ENCODE measurements around the gene BLOC1S5.

The BLOC1S5 gene

GRCh38 chr6:8082572-8082953, 18.4 kb upstream of the BLOC1S5 start:
- H3K4me3 ChIP-seq (ENCODE audit: low read depth, low read length): no peak overlapping the region
- TF ChIP-seq, protein P1, sequence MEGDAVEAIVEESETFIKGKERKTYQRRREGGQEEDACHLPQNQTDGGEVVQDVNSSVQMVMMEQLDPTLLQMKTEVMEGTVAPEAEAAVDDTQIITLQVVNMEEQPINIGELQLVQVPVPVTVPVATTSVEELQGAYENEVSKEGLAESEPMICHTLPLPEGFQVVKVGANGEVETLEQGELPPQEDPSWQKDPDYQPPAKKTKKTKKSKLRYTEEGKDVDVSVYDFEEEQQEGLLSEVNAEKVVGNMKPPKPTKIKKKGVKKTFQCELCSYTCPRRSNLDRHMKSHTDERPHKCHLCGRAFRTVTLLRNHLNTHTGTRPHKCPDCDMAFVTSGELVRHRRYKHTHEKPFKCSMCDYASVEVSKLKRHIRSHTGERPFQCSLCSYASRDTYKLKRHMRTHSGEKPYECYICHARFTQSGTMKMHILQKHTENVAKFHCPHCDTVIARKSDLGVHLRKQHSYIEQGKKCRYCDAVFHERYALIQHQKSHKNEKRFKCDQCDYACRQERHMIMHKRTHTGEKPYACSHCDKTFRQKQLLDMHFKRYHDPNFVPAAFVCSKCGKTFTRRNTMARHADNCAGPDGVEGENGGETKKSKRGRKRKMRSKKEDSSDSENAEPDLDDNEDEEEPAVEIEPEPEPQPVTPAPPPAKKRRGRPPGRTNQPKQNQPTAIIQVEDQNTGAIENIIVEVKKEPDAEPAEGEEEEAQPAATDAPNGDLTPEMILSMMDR (IDR thresholded peaks at IDR 0.05; ENCODE audit: low read depth, low read length, missing control alignments): no peak
- in situ Hi-C loops (cut with HindIII; ENCODE audit: low sequenced_read_pairs): no loop called here
- no peak for DNase-seq (ENCODE audit: low read depth)

DNA sequence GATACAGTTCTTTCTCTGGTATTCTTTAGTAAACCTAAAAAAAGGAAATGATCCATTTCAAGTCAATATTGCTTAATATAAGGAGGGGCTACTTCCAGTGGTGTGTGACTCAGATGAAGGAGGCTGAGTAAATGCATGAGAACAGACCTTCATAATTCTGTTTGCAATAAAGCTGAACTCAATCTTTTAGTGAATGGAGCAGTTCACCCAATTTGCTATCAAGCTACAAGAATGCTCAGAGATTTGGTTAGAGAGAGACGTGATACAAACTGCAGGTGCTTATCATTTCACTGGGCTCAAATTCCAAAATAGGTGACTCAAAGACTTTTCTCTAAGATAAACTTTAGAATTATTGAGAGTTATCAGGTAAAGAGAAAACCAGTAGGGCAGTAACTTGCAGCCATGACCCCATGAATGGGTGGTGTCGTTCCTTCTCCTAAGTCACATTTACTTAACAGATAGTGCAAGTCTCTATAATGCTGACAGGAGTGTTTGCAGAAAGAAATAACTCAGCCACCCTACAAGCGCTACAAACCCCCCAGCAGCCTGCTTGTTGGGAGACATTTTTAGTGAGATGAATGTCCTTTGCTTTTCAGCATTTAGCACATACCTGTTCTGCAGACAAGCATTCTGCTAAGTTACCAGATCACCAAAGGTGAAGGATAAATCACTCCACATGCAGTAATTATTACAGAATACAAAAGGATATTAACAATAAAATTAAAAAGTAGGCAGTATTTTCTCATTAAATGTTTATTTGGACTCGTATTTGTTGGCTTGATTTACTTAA, 16.4 kb upstream of the BLOC1S5 start:
- TF ChIP-seq, protein P1 (IDR thresholded peaks at IDR 0.05; ENCODE audit: low read depth, low read length, missing control alignments): no peak
- in situ Hi-C loops (cut with HindIII; ENCODE audit: low sequenced_read_pairs): no loop called here
- H3K4me3 ChIP-seq (ENCODE audit: low read depth, low read length): no peak overlapping the region
- DNase-seq (ENCODE audit: low read depth): no peak

DNA sequence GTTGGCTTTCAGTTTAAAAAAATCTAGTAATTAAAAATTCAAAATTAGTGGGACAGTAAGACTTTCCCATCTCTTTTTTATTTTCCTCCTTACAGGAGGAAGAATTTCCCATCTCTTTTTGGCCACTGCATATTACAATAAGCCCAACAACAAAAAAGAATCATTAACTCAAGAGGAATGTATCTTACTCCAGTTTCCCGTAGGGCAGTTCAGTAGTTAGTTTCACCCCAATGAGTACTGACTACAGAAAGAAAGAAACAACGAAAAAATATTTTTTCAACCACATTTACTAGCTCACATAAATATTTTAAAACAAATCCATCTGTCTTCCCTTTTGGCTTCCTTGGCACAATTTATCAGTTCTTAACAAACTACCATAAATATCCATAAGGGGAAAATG, 14.9 kb upstream of the BLOC1S5 start:
- TF ChIP-seq, protein P1 (IDR thresholded peaks at IDR 0.05; ENCODE audit: low read depth, low read length, missing control alignments): no peak
- no peak for DNase-seq (ENCODE audit: low read depth)
- in situ Hi-C loops (cut with HindIII; ENCODE audit: low sequenced_read_pairs): no loop called here
- no peak overlapping the region for H3K4me3 ChIP-seq (ENCODE audit: low read depth, low read length)

GRCh38 chr6:8077991-8078390, 13.8 kb upstream of the BLOC1S5 start:
- TF ChIP-seq, protein P1 (IDR thresholded peaks at IDR 0.05; ENCODE audit: low read depth, low read length, missing control alignments): no peak
- no peak overlapping the region for H3K4me3 ChIP-seq (ENCODE audit: low read depth, low read length)
- no peak for DNase-seq (ENCODE audit: low read depth)
- in situ Hi-C loops (cut with HindIII; ENCODE audit: low sequenced_read_pairs): no loop called here

GRCh38 chr6:8075704-8076103, 11.5 kb upstream of the BLOC1S5 start:
- TF ChIP-seq, protein P1 (IDR thresholded peaks at IDR 0.05; ENCODE audit: low read depth, low read length, missing control alignments): no peak

GRCh38 chr6:8075185-8075584, 11.0 kb upstream of the BLOC1S5 start:
- no peak overlapping the region for H3K4me3 ChIP-seq (ENCODE audit: low read depth, low read length)
- TF ChIP-seq, protein P1 (IDR thresholded peaks at IDR 0.05; ENCODE audit: low read depth, low read length, missing control alignments): no peak
- DNase-seq (ENCODE audit: low read depth): no peak
- in situ Hi-C loops (cut with HindIII; ENCODE audit: low sequenced_read_pairs): no loop called here

More at GRCh38 chr6:8075704-8076103, 11.5 kb upstream of the BLOC1S5 start:
- in situ Hi-C loops (cut with HindIII; ENCODE audit: low sequenced_read_pairs): no loop called here
- DNase-seq (ENCODE audit: low read depth): no peak
- H3K4me3 ChIP-seq (ENCODE audit: low read depth, low read length): no peak overlapping the region

Measured in astrocyte of the cerebellum (primary cell).